A549 (cell line): Measurements from ENCODE around the gene SLC6A18.

Source experiments
- CHD4 ChIP-seq: fragments of 200-600 bp; sonication (generic); IDR thresholded peaks from 2 replicates; pipeline ENCODE4 v1.6.1; 2016; ENCODE audit warnings: antibody characterized with exemption, mild to moderate bottlenecking, borderline replicate concordance
- EHF ChIP-seq: fragments of 250-450 bp; sonication (Bioruptor Pico); IDR thresholded peaks from 2 replicates; pipeline ENCODE4 v1.5.0; 2020; ENCODE audit warnings: mild to moderate bottlenecking
- ESRRA ChIP-seq: fragments of 150-350 bp; IDR thresholded peaks from 2 replicates; pipeline ENCODE4 v1.6.1; 2014; ENCODE audit warnings: mild to moderate bottlenecking, low read length, borderline replicate concordance
- HOXA7 ChIP-seq: fragments of 250-450 bp; sonication (Bioruptor Pico); IDR thresholded peaks from 2 replicates; pipeline ENCODE4 v1.5.0; 2020; ENCODE audit warnings: mild to moderate bottlenecking, moderate library complexity
- JUN ChIP-seq, 2 experiments: fragments of >200 bp; sonication (Bioruptor Twin); formaldehyde crosslinking; IDR thresholded peaks; 2 replicates in 1 of 2; 3 replicates in 1 of 2; pipeline ENCODE4 v1.6.1; 2016 to 2017
- TF ChIP-seq, protein P1 (sequence below): fragments of >200 bp; sonication (Bioruptor Twin); formaldehyde crosslinking; IDR thresholded peaks from 3 replicates; pipeline ENCODE4 v1.5.1; 2016
- TF ChIP-seq, protein P2 (sequence below): fragments of 450-650 bp; IDR thresholded peaks from 2 replicates; pipeline ENCODE4 v1.6.1; 2014; ENCODE audit warnings: antibody characterized with exemption

DNA sequence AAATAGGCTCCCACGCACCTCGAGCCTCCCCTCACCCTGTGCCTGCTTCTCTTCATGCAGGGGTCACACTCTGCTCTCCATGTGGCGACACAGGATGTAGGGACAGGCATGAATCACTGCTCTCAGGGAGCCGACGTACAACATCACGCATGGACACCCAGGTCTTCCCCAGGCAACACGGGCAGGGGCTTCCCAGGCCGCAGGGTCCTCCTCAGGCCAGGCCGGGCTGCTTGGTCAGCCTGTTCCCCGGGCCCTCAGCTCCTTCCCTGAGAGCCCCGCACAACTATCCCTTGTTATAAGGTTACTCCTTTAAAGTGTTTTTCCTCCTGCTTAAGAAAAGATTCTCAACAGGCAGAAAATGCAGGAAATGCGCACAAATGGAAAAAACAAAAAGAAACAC lies 1.1 kb downstream of the SLC6A18 start:
- TF ChIP-seq JUN (IDR thresholded peaks at IDR 0.05) (no peak), EHF (CRISPR knock-in tag) (no peak), ESRRA (no peak), HOXA7 (no peak), CHD4 (no peak)
- TF ChIP-seq, protein P1, sequence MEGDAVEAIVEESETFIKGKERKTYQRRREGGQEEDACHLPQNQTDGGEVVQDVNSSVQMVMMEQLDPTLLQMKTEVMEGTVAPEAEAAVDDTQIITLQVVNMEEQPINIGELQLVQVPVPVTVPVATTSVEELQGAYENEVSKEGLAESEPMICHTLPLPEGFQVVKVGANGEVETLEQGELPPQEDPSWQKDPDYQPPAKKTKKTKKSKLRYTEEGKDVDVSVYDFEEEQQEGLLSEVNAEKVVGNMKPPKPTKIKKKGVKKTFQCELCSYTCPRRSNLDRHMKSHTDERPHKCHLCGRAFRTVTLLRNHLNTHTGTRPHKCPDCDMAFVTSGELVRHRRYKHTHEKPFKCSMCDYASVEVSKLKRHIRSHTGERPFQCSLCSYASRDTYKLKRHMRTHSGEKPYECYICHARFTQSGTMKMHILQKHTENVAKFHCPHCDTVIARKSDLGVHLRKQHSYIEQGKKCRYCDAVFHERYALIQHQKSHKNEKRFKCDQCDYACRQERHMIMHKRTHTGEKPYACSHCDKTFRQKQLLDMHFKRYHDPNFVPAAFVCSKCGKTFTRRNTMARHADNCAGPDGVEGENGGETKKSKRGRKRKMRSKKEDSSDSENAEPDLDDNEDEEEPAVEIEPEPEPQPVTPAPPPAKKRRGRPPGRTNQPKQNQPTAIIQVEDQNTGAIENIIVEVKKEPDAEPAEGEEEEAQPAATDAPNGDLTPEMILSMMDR: no peak
- TF ChIP-seq, protein P2, sequence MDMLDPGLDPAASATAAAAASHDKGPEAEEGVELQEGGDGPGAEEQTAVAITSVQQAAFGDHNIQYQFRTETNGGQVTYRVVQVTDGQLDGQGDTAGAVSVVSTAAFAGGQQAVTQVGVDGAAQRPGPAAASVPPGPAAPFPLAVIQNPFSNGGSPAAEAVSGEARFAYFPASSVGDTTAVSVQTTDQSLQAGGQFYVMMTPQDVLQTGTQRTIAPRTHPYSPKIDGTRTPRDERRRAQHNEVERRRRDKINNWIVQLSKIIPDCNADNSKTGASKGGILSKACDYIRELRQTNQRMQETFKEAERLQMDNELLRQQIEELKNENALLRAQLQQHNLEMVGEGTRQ: no peak
